Right kidney (tissue), 1 donor: Measurements from ENCODE around the gene TNN.
"Not testable (repeated sequence)": the region's sequence is repeated elsewhere in the genome, so short reads cannot be mapped to it uniquely, and the experiment has no call there.

Experiments
- DNase-seq: peaks from one replicate; pipeline ENCODE4 v3.0.0-alpha.2; 2016

TNN gene

DNA sequence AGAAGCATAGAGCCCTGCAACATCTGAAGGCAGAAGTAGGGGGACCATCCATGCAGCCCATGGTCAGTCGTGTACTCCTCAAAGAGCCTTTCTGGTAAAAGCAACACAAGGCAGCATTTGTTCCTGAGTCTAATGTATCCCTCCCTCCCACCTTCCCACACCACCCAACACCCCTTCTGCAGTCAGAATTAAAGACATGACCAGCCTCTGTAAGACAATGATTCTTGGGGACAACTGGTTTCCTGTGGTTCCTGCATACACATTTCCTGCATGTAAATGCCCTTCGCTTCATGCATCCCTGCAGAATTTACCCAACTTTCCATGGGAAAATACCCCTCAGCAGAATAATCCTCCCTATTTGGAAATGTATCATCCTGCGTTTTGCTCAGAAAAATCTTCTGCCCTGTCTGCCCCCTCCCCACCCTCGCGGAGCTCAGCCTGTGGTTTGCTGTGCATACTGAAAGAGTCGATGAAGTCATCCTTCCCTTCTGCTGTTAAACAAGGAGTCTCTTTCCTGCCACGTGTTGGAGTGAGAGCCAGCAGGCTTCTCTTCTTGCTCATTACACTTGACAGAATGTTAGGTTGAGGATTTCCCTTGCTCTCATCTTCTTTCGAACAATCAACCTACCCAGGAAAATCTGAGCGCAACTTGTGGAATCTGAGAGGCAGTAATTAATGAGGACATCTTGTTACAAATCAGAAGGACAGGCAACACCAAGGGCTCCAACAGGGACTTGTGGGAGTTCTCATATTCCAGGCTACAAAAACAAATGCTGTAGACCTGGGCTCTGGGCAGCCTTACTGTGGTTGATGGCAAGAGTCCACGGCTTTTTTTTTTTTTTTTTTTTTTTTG lies 4.7 kb downstream of the TNN start:
- peak; percentile 59 for DNase-seq

DNA sequence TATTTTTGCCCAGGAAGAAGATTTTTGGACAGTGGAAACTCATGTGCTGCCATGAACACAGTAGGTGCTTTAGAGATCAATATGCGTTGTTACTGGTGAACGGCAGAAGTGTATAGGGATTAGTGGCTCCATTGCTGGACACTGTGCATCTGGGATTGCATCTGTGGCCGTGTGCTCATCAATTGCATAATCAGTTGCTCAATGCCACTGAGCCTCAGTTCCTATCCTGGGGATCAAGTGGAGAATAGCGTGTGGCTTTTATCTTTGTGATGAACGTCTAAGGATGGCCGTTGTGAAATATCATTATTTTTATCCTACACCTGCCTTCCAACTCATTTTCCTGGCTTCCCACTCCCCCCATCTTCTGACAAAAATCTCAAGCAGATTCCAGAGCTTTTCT lies 5.4 kb downstream of the TNN start:
- no peak for DNase-seq

GRCh38 chr1:175073633-175074032 lies 6.0 kb downstream of the TNN start:
- DNase-seq: peak; percentile 10

DNA sequence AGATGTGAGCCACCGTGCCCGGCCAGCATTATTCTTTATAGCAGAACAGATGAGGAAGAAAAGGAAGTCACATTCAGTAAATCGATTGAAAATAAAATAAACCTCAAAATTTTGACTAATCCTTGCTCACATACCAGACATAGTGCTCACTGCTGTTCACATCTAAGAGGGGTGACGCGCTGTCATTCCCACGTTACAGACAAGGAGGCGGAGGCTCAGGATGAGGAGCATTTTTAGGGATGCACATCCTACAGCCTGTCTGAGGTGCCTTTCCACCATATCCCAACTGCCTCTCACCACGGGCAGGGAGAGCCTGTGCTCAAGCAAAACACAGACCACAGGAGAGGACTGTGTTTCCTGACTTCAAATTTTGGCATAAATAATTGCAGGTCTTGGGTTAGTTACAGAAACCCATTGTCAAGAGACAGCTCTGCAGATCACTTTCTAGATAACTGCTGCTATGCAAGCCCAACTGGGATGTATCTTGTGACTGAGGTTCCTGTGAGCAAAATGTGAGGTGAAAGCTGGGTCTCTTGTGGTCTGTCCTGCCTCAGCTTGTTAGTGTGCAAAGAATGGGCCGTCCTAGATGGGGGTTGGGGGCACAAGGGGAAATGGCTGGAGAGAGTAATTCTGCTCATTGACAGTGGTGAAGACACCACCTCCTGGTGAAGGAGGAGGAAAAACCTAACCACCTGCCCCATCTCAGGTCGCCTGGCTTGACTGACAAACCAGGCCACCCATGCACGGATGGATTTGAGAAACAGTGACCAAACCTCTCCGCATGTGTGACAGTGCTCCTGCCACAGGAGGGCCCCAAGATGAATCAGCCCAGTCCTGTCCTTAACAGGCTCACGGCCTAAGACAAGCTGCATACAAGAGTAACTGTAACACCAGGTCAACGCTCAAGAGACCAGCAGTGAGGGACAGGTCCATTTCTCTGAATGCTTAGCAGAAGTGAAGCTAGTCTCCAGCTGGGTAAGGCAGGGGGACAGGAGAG lies 8.2 kb downstream of the TNN start:
- no peak for DNase-seq

- DNase-seq: no peak
These were observed 9.9 kb downstream of the TNN start for GRCh38 chr1:175077356-175078030.

GRCh38 chr1:175078629-175079028 lies 11.0 kb downstream of the TNN start:
- no peak for DNase-seq

DNA sequence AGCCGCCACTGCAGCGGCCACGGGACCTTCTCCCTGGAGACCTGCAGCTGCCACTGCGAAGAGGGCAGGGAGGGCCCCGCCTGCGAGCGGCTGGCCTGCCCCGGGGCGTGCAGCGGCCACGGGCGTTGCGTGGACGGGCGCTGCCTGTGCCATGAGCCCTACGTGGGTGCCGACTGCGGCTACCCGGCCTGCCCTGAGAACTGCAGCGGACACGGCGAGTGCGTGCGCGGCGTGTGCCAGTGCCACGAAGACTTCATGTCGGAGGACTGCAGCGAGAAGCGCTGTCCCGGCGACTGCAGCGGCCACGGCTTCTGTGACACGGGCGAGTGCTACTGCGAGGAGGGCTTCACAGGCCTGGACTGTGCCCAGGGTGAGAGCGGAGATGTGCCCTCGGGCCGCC lies 11.7 kb downstream of the TNN start:
- no peak for DNase-seq

DNA sequence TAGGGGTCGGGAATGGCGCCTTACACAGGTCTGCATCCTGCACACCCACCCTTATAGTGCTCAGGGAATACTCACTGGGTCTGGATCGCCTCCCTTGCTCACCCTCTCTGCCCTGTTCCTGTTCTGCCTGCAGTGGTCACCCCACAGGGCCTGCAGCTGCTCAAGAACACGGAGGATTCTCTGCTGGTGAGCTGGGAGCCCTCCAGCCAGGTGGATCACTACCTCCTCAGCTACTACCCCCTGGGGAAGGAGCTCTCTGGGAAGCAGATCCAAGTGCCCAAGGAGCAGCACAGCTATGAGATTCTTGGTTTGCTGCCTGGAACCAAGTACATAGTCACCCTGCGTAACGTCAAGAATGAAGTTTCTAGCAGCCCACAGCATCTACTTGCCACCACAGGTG lies 12.4 kb downstream of the TNN start:
- DNase-seq: no peak

DNA sequence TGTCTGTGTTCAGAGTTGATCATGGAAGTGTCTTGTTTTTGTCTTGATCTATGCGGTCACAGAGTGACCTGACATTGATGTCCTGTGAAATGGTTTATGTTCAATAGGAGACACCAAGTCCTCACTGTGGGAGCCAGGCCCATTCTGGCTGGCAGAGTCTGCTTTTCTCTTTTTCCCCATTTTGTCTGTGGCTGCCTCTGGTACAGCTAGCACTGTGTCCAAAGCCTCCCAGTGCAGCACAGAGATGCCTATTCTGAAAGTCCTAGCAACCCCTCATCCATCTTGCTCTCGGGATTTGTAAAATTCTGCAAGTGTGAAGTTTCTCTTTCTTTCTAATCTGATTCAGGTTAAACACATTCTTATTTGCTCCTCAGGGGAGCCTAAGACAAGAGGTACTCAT lies 14.3 kb downstream of the TNN start:
- no peak for DNase-seq

DNA sequence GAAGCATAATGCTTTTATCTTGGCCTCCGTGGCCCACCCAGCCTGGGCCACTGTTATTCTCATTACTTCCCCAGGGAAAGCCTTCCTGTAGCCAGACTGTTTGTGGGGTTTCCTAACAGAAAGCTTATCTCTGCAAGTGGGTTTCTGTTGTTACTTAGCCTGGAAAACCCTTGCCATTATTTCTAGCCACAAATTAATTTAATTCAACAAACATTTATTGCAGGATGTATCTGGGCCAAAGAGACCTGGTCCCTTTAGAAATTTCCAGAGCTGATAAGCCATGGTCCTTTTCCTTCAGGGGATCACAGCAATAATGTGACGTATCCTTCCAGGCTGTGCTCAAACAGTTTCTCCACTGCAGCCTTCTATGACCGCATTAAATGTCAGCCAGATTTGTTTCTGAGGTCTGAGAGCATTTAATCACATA lies 20.9 kb downstream of the TNN start:
- DNase-seq: peak; percentile 10

DNA sequence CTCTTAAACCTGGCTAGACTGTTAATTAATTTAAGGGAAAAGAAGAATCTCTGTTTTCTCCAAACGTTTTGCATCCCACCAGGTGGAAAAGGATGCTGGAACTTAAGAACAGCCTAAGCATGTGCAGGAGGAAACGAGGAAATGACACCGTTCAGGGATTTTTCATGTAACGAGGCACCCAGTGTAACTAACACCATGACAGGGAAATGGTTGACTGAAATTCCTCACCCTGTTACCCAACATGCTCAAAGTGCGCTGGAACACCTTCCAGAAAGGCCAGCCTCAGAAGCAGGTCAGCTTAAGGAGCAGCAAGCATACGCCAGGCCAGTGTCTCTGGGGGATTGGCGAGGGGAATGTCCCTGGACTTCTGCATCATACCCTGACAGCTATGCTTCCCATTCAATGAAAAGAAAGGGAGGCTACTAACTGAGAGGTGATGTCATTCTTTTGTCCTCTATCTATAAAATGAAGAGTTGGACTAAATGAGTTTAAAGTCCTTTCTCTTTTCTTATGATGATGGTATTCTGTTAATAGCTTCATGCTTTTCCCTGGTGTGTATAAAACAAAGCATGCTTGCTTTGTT lies 21.6 kb downstream of the TNN start:
- peak; percentile 19 for DNase-seq

DNA sequence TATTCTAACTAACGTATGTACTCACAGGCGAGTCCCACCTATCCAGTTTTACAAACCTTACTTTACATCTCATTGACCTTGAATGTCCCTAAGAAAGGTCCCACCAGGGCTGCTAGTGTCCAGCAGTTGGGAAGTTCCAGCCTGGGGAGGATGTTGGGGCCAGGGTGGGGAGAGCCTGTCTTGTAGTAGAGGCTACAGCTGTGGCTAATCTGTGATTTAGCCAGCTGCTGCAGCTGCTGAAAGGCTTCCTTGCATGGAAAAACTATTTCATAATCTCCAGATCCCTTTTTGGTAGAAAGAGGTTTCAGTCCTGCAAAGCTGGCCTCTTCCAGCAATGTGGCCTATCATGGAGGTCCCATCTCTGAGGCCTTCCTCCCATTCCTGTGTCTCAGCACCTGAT lies 23.1 kb downstream of the TNN start:
- DNase-seq: no peak

DNA sequence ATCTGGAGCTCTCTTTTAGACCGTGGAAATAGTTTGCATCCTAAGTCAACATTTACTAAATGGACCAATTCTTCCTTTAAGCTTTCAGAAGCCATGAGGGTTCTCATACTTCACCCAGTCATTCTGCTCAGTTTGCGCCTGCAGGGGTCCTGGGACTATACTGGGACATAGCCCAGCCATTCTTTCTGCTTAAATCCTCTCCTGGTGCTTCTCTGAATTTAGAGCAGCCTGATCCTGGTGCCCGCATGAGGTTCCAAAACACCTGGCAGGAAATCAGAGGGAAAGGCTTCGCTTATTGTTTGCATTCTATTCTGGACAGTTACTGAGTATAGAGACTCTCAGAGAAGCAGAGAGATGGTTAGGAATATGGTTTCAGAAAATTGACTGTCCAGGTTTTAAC lies 27.0 kb downstream of the TNN start:
- no peak for DNase-seq

DNA sequence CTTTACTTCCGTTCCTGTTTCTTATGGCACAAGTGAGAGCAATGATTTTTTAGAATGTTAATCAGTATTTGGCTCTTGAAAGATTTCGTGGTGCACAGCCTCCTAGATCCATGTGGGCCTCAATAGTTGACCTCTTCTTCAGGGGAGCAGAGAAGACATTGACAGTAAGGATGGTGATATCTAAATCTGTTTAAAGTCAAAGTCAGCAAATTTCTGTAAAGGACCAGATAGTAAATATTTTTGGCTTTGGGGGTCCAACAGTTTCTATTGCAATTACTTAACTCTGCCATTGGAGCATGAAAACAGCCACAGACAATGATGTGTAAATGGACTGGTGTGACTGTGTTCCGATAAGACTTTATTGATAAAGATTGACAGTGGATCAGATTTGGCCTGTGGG lies 27.4 kb downstream of the TNN start:
- no peak for DNase-seq

DNA sequence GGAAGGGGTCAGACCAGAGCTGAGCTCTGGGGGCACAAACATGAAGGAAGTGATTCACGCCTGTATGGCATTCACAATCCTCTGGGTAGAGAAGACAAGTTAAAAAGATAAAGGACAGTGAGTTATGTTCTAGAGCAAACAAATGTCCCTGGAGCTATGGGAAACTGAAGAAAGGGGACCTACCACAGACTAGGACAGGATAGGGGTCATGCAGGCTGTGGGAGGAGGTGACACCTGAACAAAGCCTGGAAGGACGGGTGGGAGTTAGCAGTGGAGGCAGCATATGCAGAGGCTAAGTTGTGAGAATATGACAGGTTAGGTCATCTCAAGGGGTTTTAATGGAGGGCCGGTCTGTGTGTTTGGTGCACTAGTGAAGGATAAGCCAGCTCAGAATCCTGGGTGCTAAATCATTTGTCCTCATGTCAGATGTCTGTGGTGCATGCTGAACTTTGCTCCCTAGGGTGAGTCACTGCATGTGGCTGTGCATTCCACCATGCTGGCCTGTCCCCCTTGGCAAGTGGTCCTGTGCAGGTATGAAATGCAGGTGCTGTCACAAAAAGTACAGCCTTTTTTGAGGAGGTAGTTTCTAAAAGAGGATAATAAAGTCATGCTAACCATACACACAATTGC lies 28.5 kb downstream of the TNN start:
- DNase-seq: no peak

- DNase-seq: no peak
These were observed 29.7 kb downstream of the TNN start for GRCh38 chr1:175097361-175097760.

GRCh38 chr1:175099916-175100315 lies 32.3 kb downstream of the TNN start:
- no peak for DNase-seq

- DNase-seq: not testable (repeated sequence)
These were observed 34.5 kb downstream of the TNN start for GRCh38 chr1:175102166-175102565.

DNA sequence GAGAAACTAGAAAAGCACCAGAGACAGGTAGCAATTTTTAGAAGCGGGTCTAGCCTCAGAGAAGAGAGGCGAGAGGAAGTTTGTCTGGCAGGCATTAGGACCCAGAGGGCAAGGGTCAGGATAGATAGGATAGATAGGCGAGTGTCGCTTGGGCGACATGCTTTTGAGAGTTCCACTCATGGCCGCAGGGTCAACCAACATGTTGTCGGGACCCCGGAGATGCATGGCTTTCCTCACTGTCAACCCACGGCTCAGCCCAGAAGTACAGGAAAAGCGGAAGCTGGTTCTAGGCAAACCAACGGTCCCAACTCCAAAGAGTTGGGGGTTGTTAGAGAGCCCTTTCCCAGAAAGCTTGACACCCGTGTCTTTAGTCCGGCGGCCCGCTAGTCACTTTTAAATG lies 38.9 kb downstream of the TNN start:
- not testable (repeated sequence) for DNase-seq

DNA sequence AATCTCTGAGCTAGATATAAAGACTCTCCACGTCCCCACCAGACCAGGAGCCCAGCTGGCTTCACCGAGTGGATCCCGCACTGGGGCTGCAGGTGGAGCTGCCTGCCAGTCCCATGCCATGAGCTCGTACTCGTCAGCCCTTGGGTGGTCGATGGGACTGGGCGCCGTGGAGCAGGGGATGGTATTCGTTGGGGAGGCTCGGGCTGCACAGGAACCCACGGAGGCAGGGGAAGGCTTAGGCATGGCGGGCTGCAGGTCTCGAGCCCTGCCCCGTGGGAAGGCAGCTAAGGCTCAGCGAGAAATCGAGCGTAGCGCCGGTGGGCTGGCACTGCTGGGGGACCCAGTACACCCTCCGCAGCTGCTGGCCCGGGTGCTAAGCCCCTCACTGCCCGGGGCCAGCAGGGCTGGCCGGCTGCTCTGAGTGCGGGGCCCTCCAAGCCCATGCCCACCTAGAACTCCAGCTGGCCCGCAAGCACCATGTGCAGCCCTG lies 40.7 kb downstream of the TNN start:
- not testable (repeated sequence) for DNase-seq

GRCh38 chr1:175114996-175115395 lies 47.4 kb downstream of the TNN start:
- no peak for DNase-seq
